IMR-90 (cell line): ENCODE results near the gene IDI2. TPM values are rescaled to one million over a fixed set of nuclear protein-coding genes. Genes with fewer than 3 reads are reported as not detected.

Experiments
- ATAC-seq: fragments of 200-7000 bp; cut with Tn5 transposase; 2 replicates; pipeline ENCODE4 v1.9.1; 2020; ENCODE audit warnings: low read depth, mild to moderate bottlenecking, moderate library complexity
- BruUV-seq: library from RNA; stranded (reverse); fragments of 400-500 nt; replicated peaks from 2 replicates; lab custom pipeline; 2021; lab: Mats Ljungman, UMichigan
- CTCF ChIA-PET: fragments of 300-600 bp; formaldehyde crosslinking; extraction: SDS; loops from one replicate; lab custom pipeline; 2021; ENCODE audit warnings: antibody characterized with exemption; lab: Yijun Ruan, JAX
- POLR2A ChIA-PET: fragments of 300-600 bp; sonication (Branson Sonifier 250); formaldehyde crosslinking; loops from one replicate; lab custom pipeline; 2022; ENCODE audit warnings: antibody characterized with exemption; ENCODE audit not compliant: unreplicated experiment; lab: Charles Lee
- DNase-seq: peaks from one replicate; pipeline ENCODE4 v3.0.0; 2013
- H2AFZ ChIP-seq: replicated peaks from 2 replicates; pipeline ENCODE3; 2013; ENCODE audit warnings: low read length, mild to moderate bottlenecking; ENCODE audit not compliant: poor library complexity
- H2AK5ac ChIP-seq: 2 replicates; pipeline ENCODE4 v1.6.1; 2013; ENCODE audit warnings: low read depth, low read length, inconsistent platforms
- H2AK9ac ChIP-seq: replicated peaks from 2 replicates; pipeline ENCODE3; 2013; ENCODE audit warnings: mild to moderate bottlenecking, low read depth, low read length, moderate library complexity; ENCODE audit not compliant: poor library complexity
- H2BK120ac ChIP-seq: 2 replicates; pipeline ENCODE4 v1.6.1; 2013; ENCODE audit warnings: low read depth, low read length, inconsistent platforms
- H2BK15ac ChIP-seq: 3 replicates; pipeline ENCODE4 v1.6.1; 2013; ENCODE audit warnings: low read depth, low read length, inconsistent platforms
- H2BK20ac ChIP-seq: 2 replicates; pipeline ENCODE4 v1.6.1; 2013; ENCODE audit warnings: low read depth, mild to moderate bottlenecking, inconsistent platforms, low read length, moderate library complexity
- H2BK5ac ChIP-seq: 2 replicates; pipeline ENCODE4 v1.6.1; 2013; ENCODE audit warnings: mild to moderate bottlenecking, low read depth, low read length, inconsistent platforms; ENCODE audit not compliant: poor library complexity, severe bottlenecking
- H3K14ac ChIP-seq: replicated peaks from 2 replicates; pipeline ENCODE4 v1.6.1; 2013; ENCODE audit warnings: low read depth, low read length, inconsistent platforms
- H3K18ac ChIP-seq: 2 replicates; pipeline ENCODE4 v1.6.1; 2013; ENCODE audit warnings: low read depth, low read length, control low read depth
- H3K23ac ChIP-seq: 2 replicates; pipeline ENCODE4 v1.6.1; 2013; ENCODE audit warnings: low read depth, low read length, inconsistent platforms
- H3K27ac ChIP-seq: 2 replicates; pipeline ENCODE4 v1.5.1; 2013; ENCODE audit warnings: mild to moderate bottlenecking, control low read depth, low read length; ENCODE audit not compliant: insufficient read depth
- H3K27me3 ChIP-seq: 2 replicates; pipeline ENCODE4 v1.6.1; 2013; ENCODE audit warnings: low read length; ENCODE audit not compliant: control insufficient read depth, insufficient read depth
- H3K36me3 ChIP-seq: 2 replicates; pipeline ENCODE4 v1.6.1; 2013; ENCODE audit warnings: low read length, mixed read lengths; ENCODE audit not compliant: control insufficient read depth, insufficient read depth
- H3K4ac ChIP-seq: 2 replicates; pipeline ENCODE4 v1.6.1; 2013; ENCODE audit warnings: low read depth, low read length, inconsistent platforms
- H3K4me1 ChIP-seq: 2 replicates; pipeline ENCODE4 v1.6.1; 2013; ENCODE audit warnings: low read length, mixed read lengths; ENCODE audit not compliant: control insufficient read depth, insufficient read depth
- H3K4me2 ChIP-seq: 2 replicates; pipeline ENCODE4 v1.6.1; 2013; ENCODE audit warnings: low read depth, mild to moderate bottlenecking, control low read depth, low read length, moderate library complexity
- H3K4me3 ChIP-seq: 2 replicates; pipeline ENCODE4 v1.5.1; 2013; ENCODE audit warnings: low read depth, mild to moderate bottlenecking, control low read depth, low read length, moderate library complexity; ENCODE audit not compliant: insufficient read depth
- H3K56ac ChIP-seq: 2 replicates; pipeline ENCODE4 v1.6.1; 2013; ENCODE audit warnings: low read length, inconsistent platforms; ENCODE audit not compliant: insufficient read depth; ENCODE audit errors: extremely low read depth
- H3K79me1 ChIP-seq, 2 experiments: 2 replicates each; pipeline ENCODE4 v1.6.1; 2013; ENCODE audit warnings: low read length in 2 of 2, inconsistent platforms in 1 of 2, low read depth in 1 of 2
- H3K9ac ChIP-seq: 2 replicates; pipeline ENCODE4 v1.6.1; 2013; ENCODE audit warnings: low read depth, low read length, control low read depth
- H3K9me1 ChIP-seq: 2 replicates; pipeline ENCODE4 v1.6.1; 2013; ENCODE audit warnings: low read length, inconsistent platforms; ENCODE audit not compliant: insufficient read depth
- H3K9me3 ChIP-seq: 2 replicates; pipeline ENCODE4 v1.6.1; 2013; ENCODE audit warnings: low read length; ENCODE audit not compliant: control insufficient read depth, insufficient read depth
- H4K20me1 ChIP-seq: 2 replicates; pipeline ENCODE4 v1.6.1; 2013; ENCODE audit warnings: low read length, inconsistent platforms; ENCODE audit not compliant: insufficient read depth
- H4K5ac ChIP-seq: 2 replicates; pipeline ENCODE4 v1.6.1; 2013; ENCODE audit warnings: mild to moderate bottlenecking, low read depth, low read length, control low read depth
- H4K8ac ChIP-seq, 2 experiments: 2 replicates each; pipeline ENCODE4 v1.6.1; 2013; ENCODE audit warnings: low read depth in 2 of 2, low read length in 2 of 2, control low read depth in 1 of 2, inconsistent platforms in 1 of 2
- H4K91ac ChIP-seq: 2 replicates; pipeline ENCODE4 v1.6.1; 2013; ENCODE audit warnings: low read depth, low read length, inconsistent platforms; ENCODE audit not compliant: insufficient read depth
- MAZ ChIP-seq: IDR thresholded peaks from 2 replicates; pipeline ENCODE4 v1.6.1; 2012; ENCODE audit warnings: low read depth, mild to moderate bottlenecking, low read length, improper control_type of control experiment, moderate library complexity, borderline replicate concordance
- WGBS, 2 experiments: methylation state at CpG; one replicate each; pipeline versions ENCODE4 v1.1.5 to v1.1.7; 2013; ENCODE audit warnings: missing lambda C conversion rate in 2 of 2; ENCODE audit not compliant: insufficient read length in 1 of 2; ENCODE audit errors: extremely low coverage in 2 of 2; 5-methylcytosine and 5-hydroxymethylcytosine counted together
- dilution Hi-C: fragments of 300-500 bp; cut with HindIII; formaldehyde crosslinking; loops from one replicate; pipeline ENCODE4 v1.14.3; 2018; ENCODE audit warnings: low sequenced_read_pairs; ENCODE audit not compliant: unreplicated experiment
- in situ Hi-C: fragments of 300-500 bp; cut with MboI; formaldehyde crosslinking; loops from 3 replicates; pipeline ENCODE4 v1.14.3; 2019; ENCODE audit warnings: low sequenced_read_pairs, inconsistent platforms, mixed read lengths
- intact Hi-C: fragments of 100-400 bp; cut with micrococcal nuclease; formaldehyde crosslinking; loops from 2 replicates; pipeline ENCODE4 v1.10.0; 2022
- polyA plus RNA-seq, 3 experiments: library from polyadenylated mRNA; depleted of rRNA; stranded (reverse); fragments of >200 nt; gene quantifications; 2 replicates each; pipeline ENCODE4 v1.2.3, GENCODE V29; 2012; ENCODE audit warnings: low replicate concordance in 1 of 3
- total RNA-seq: library from RNA; depleted of rRNA; stranded (reverse); fragments of >200 nt; gene quantifications from 2 replicates; pipeline ENCODE4 v1.2.3, GENCODE V29; 2012
- TF ChIP-seq, protein P1 (sequence below): fragments of 150-350 bp; IDR thresholded peaks from 2 replicates; pipeline ENCODE4 v1.6.1; 2016; ENCODE audit warnings: low read depth, mild to moderate bottlenecking, low read length, moderate library complexity, borderline replicate concordance

IDI2 gene
- total and polyA plus RNA-seq, 2 of the 4 experiments (the other 2 are of a cell fraction), result not detected

GRCh38 chr10:997266-998022 lies 28.2 kb downstream of the IDI2 start:
- no peak for DNase-seq
- peaks cover 53 to 58% of the 10 kb centered on the region in 2 experiments for H3K79me1 ChIP-seq
- no peak overlapping the region for H2BK5ac ChIP-seq
- H3K4ac ChIP-seq, result no peak overlapping the region
- H3K14ac ChIP-seq, result no peak overlapping the region
- CTCF ChIA-PET, result no interaction called here
- no peak overlapping the region for H4K5ac ChIP-seq
- no peak overlapping the region for H2AK9ac ChIP-seq
- H3K9me1 ChIP-seq, result no peaks in the 10 kb centered on the region; the same call in 1 of the 2 replicates
- no TSS peak for BruUV-seq
- no peak overlapping the region for H2BK15ac ChIP-seq
- peaks cover 63% of the 10 kb centered on the region for H3K36me3 ChIP-seq
- H4K91ac ChIP-seq, result no peak overlapping the region
- peaks cover 26% of the 10 kb centered on the region for H4K20me1 ChIP-seq
- dilution Hi-C loops, result no loop called here
- H3K56ac ChIP-seq, result no peak overlapping the region
- no peak overlapping the region for H2AFZ ChIP-seq
- no peak for ATAC-seq
- POLR2A ChIA-PET, result no interaction called here
- no peak overlapping the region for H2BK20ac ChIP-seq
- H4K8ac ChIP-seq, result no peak overlapping the region
- no peaks in the 10 kb centered on the region for H3K9me3 ChIP-seq
- in situ Hi-C loops, result no loop called here
- H3K27ac ChIP-seq, result no peak overlapping the region
- no peak for TF ChIP-seq MAZ
- TF ChIP-seq, protein P1, sequence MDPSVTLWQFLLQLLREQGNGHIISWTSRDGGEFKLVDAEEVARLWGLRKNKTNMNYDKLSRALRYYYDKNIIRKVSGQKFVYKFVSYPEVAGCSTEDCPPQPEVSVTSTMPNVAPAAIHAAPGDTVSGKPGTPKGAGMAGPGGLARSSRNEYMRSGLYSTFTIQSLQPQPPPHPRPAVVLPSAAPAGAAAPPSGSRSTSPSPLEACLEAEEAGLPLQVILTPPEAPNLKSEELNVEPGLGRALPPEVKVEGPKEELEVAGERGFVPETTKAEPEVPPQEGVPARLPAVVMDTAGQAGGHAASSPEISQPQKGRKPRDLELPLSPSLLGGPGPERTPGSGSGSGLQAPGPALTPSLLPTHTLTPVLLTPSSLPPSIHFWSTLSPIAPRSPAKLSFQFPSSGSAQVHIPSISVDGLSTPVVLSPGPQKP, result no peak
- H3K23ac ChIP-seq, result no peak overlapping the region
- H3K4me1 ChIP-seq, result no peaks in the 10 kb centered on the region
- no peak overlapping the region for H2BK120ac ChIP-seq
- no peak overlapping the region for H3K18ac ChIP-seq
- H3K27me3 ChIP-seq, result no peaks in the 10 kb centered on the region
- H2AK5ac ChIP-seq, result no peak overlapping the region
- no peak overlapping the region for H3K9ac ChIP-seq
- WGBS, 2 experiments, result 100% methylated on average over 2 of the region's 19 CpGs; no CpG with 5 or more reads in 1 of the 2 experiments
- no peak overlapping the region for H3K4me3 ChIP-seq
- no peak overlapping the region for H3K4me2 ChIP-seq
- intact Hi-C loops, result no loop called here
